Measurements from ENCODE around the gene SPACA5. TPM values are rescaled to one million over a fixed set of nuclear protein-coding genes. Genes with fewer than 3 reads are reported as not detected.
"Not testable (repeated sequence)": the region's sequence is repeated elsewhere in the genome, so short reads cannot be mapped to it uniquely, and the experiment has no call there.

Gene SPACA5
- total RNA-seq = not detected
- 0.71 TPM for polyA plus RNA-seq
- long read RNA-seq, donor 1 = 0 reads
- long read RNA-seq, donor 2 = 0 reads
- long read RNA-seq, donor 3 = 0 reads
- long read RNA-seq, donor 4 = 0 reads
- long read RNA-seq, donor 5 = 0 reads
- long read RNA-seq, donor 6 = 0 reads
- long read RNA-seq, donor 7 = 0 reads
- long read RNA-seq, donor 8 = 0 reads
- long read RNA-seq, donor 9 = 0 reads
- long read RNA-seq, donor 10 = 0 reads

- not testable (repeated sequence) for H3K4me1 ChIP-seq (ENCODE audit: control insufficient read depth in 2 of 2, insufficient read depth in 2 of 2, low read length in 2 of 2); DNase-seq (ENCODE audit: low read depth in 6 of 9, low spot score in 9 of 9); H3K36me3 ChIP-seq (ENCODE audit: control insufficient read depth in 2 of 2, insufficient read depth in 2 of 2, low read length in 1 of 2); H3K4me3 ChIP-seq (ENCODE audit: low read length in 2 of 2); H3K27me3 ChIP-seq (ENCODE audit: control insufficient read depth in 2 of 2, insufficient read depth in 1 of 2, low read length in 1 of 2); H3K9me3 ChIP-seq (ENCODE audit: control insufficient read depth in 2 of 2, insufficient read depth in 1 of 2, low read length in 1 of 2); H3K27ac ChIP-seq (ENCODE audit: low read depth in 1 of 2, low read length in 1 of 2)
- no CpG with 5 or more reads among the region's 8 CpGs for whole genome bisulfite sequencing
Observed at GRCh38 chrX:48006688-48007087, at the start of gene SPACA5. TSS of gene SPACA5 (plus strand) at chrX:48006988. CDS start at chrX:48007803, 815 bp downstream.

GRCh38 chrX:47958206-47958605, 48.6 kb upstream of the SPACA5 start:
- not testable (repeated sequence) for H3K27me3 ChIP-seq (ENCODE audit: control insufficient read depth in 2 of 2, insufficient read depth in 1 of 2, low read length in 1 of 2); H3K36me3 ChIP-seq (ENCODE audit: control insufficient read depth in 2 of 2, insufficient read depth in 2 of 2, low read length in 1 of 2); H3K4me1 ChIP-seq (ENCODE audit: control insufficient read depth in 2 of 2, insufficient read depth in 2 of 2, low read length in 2 of 2); DNase-seq (ENCODE audit: low read depth in 6 of 9, low spot score in 9 of 9); H3K9me3 ChIP-seq (ENCODE audit: control insufficient read depth in 2 of 2, insufficient read depth in 1 of 2, low read length in 1 of 2); H3K27ac ChIP-seq (ENCODE audit: low read depth in 1 of 2, low read length in 1 of 2); H3K4me3 ChIP-seq (ENCODE audit: low read length in 2 of 2)
- 95% methylated on average over 4 of the region's 4 CpGs for WGBS

GRCh38 chrX:47958761-47959342, 47.9 kb upstream of the SPACA5 start:
- H3K4me3 ChIP-seq (ENCODE audit: low read length in 2 of 2) = no peak overlapping the region
- H3K9me3 ChIP-seq (ENCODE audit: control insufficient read depth in 2 of 2, insufficient read depth in 1 of 2, low read length in 1 of 2) = no peaks in the 10 kb centered on the region
- H3K36me3 ChIP-seq (ENCODE audit: control insufficient read depth in 2 of 2, insufficient read depth in 2 of 2, low read length in 1 of 2) = no peaks in the 10 kb centered on the region
- H3K27me3 ChIP-seq (ENCODE audit: control insufficient read depth in 2 of 2, insufficient read depth in 1 of 2, low read length in 1 of 2) = no peaks in the 10 kb centered on the region
- DNase-seq (ENCODE audit: low read depth in 6 of 9, low spot score in 9 of 9) = peak in 5 of 9 donors; percentile 2 to 46 (median 13)
- 40% methylated on average over 4 of the region's 4 CpGs for WGBS
- no peaks in the 10 kb centered on the region for H3K4me1 ChIP-seq (ENCODE audit: control insufficient read depth in 2 of 2, insufficient read depth in 2 of 2, low read length in 2 of 2)
- no peak overlapping the region for H3K27ac ChIP-seq (ENCODE audit: low read depth in 1 of 2, low read length in 1 of 2)

GRCh38 chrX:47960406-47960805, 46.4 kb upstream of the SPACA5 start:
- no peaks in the 10 kb centered on the region for H3K4me1 ChIP-seq (ENCODE audit: control insufficient read depth in 2 of 2, insufficient read depth in 2 of 2, low read length in 2 of 2)
- H3K36me3 ChIP-seq (ENCODE audit: control insufficient read depth in 2 of 2, insufficient read depth in 2 of 2, low read length in 1 of 2) = no peaks in the 10 kb centered on the region
- H3K27me3 ChIP-seq (ENCODE audit: control insufficient read depth in 2 of 2, insufficient read depth in 1 of 2, low read length in 1 of 2) = no peaks in the 10 kb centered on the region
- H3K4me3 ChIP-seq (ENCODE audit: low read length in 2 of 2) = no peak overlapping the region
- no peak overlapping the region for H3K27ac ChIP-seq (ENCODE audit: low read depth in 1 of 2, low read length in 1 of 2)
- no peak for DNase-seq (ENCODE audit: low read depth in 6 of 9, low spot score in 9 of 9)
- peaks cover 0 to 2% of the 10 kb centered on the region in 2 donors for H3K9me3 ChIP-seq (ENCODE audit: control insufficient read depth in 2 of 2, insufficient read depth in 1 of 2, low read length in 1 of 2)
- WGBS = 91% methylated on average over 2 of the region's 2 CpGs

GRCh38 chrX:47961830-47962229, 45.0 kb upstream of the SPACA5 start:
- H3K9me3 ChIP-seq (ENCODE audit: control insufficient read depth in 2 of 2, insufficient read depth in 1 of 2, low read length in 1 of 2); H3K4me1 ChIP-seq (ENCODE audit: control insufficient read depth in 2 of 2, insufficient read depth in 2 of 2, low read length in 2 of 2); H3K27ac ChIP-seq (ENCODE audit: low read depth in 1 of 2, low read length in 1 of 2); H3K36me3 ChIP-seq (ENCODE audit: control insufficient read depth in 2 of 2, insufficient read depth in 2 of 2, low read length in 1 of 2); H3K4me3 ChIP-seq (ENCODE audit: low read length in 2 of 2); H3K27me3 ChIP-seq (ENCODE audit: control insufficient read depth in 2 of 2, insufficient read depth in 1 of 2, low read length in 1 of 2); DNase-seq (ENCODE audit: low read depth in 6 of 9, low spot score in 9 of 9): not testable (repeated sequence)
- 96% methylated on average over 6 of the region's 6 CpGs for WGBS

GRCh38 chrX:47965526-47965925, 41.3 kb upstream of the SPACA5 start:
- H3K9me3 ChIP-seq (ENCODE audit: control insufficient read depth in 2 of 2, insufficient read depth in 1 of 2, low read length in 1 of 2) = peaks cover 0 to 13% of the 10 kb centered on the region in 2 donors
- H3K27ac ChIP-seq (ENCODE audit: low read depth in 1 of 2, low read length in 1 of 2); DNase-seq (ENCODE audit: low read depth in 6 of 9, low spot score in 9 of 9); H3K4me3 ChIP-seq (ENCODE audit: low read length in 2 of 2); H3K4me1 ChIP-seq (ENCODE audit: control insufficient read depth in 2 of 2, insufficient read depth in 2 of 2, low read length in 2 of 2); H3K27me3 ChIP-seq (ENCODE audit: control insufficient read depth in 2 of 2, insufficient read depth in 1 of 2, low read length in 1 of 2); H3K36me3 ChIP-seq (ENCODE audit: control insufficient read depth in 2 of 2, insufficient read depth in 2 of 2, low read length in 1 of 2): not testable (repeated sequence)
- WGBS = 99% methylated on average over 14 of the region's 14 CpGs

- DNase-seq (ENCODE audit: low read depth in 6 of 9, low spot score in 9 of 9) = no peak
- H3K9me3 ChIP-seq (ENCODE audit: control insufficient read depth in 2 of 2, insufficient read depth in 1 of 2, low read length in 1 of 2) = peaks cover 0 to 10% of the 10 kb centered on the region in 2 donors
- H3K27ac ChIP-seq (ENCODE audit: low read depth in 1 of 2, low read length in 1 of 2) = no peak overlapping the region
- H3K4me3 ChIP-seq (ENCODE audit: low read length in 2 of 2) = no peak overlapping the region
- no peaks in the 10 kb centered on the region for H3K27me3 ChIP-seq (ENCODE audit: control insufficient read depth in 2 of 2, insufficient read depth in 1 of 2, low read length in 1 of 2)
- H3K4me1 ChIP-seq (ENCODE audit: control insufficient read depth in 2 of 2, insufficient read depth in 2 of 2, low read length in 2 of 2) = no peaks in the 10 kb centered on the region
- 97% methylated on average over 3 of the region's 3 CpGs for whole genome bisulfite sequencing
- H3K36me3 ChIP-seq (ENCODE audit: control insufficient read depth in 2 of 2, insufficient read depth in 2 of 2, low read length in 1 of 2) = peaks cover 6% of the 10 kb centered on the region in 2 donors
Observed at GRCh38 chrX:47973235-47973634, 33.6 kb upstream of the SPACA5 start.

GRCh38 chrX:47976254-47977151, 30.3 kb upstream of the SPACA5 start:
- Histone ChIP-seq H3K9me3 (ENCODE audit: control insufficient read depth in 2 of 2, insufficient read depth in 1 of 2, low read length in 1 of 2) (peaks cover 0 to 10% of the 10 kb centered on the region in 2 donors), H3K4me1 (ENCODE audit: control insufficient read depth in 2 of 2, insufficient read depth in 2 of 2, low read length in 2 of 2) (no peaks in the 10 kb centered on the region)
- 98% methylated on average over 6 of the region's 6 CpGs for WGBS

More at GRCh38 chrX:47976254-47977151, 30.3 kb upstream of the SPACA5 start:
- no peak for DNase-seq (ENCODE audit: low read depth in 6 of 9, low spot score in 9 of 9)
- no peaks in the 10 kb centered on the region for H3K27me3 ChIP-seq (ENCODE audit: control insufficient read depth in 2 of 2, insufficient read depth in 1 of 2, low read length in 1 of 2)
- H3K27ac ChIP-seq (ENCODE audit: low read depth in 1 of 2, low read length in 1 of 2) = no peak overlapping the region
- H3K4me3 ChIP-seq (ENCODE audit: low read length in 2 of 2) = no peak overlapping the region
- H3K36me3 ChIP-seq (ENCODE audit: control insufficient read depth in 2 of 2, insufficient read depth in 2 of 2, low read length in 1 of 2) = peaks cover 9 to 23% of the 10 kb centered on the region in 2 donors

Measured in thymus (tissue), 14 donors.